Activated CD4-positive, alpha-beta T cell treated with anti-CD3 and anti-CD28 coated beads for 24 hours (primary cell): ENCODE measurements around the gene TLE3.

ENCODE experiments used
- DNase-seq, 2 donors: peaks; one replicate each; pipeline ENCODE4 v3.0.0-alpha.2; 2020; ENCODE audit warnings: low read depth in 2 of 2

TLE3 gene

DNA sequence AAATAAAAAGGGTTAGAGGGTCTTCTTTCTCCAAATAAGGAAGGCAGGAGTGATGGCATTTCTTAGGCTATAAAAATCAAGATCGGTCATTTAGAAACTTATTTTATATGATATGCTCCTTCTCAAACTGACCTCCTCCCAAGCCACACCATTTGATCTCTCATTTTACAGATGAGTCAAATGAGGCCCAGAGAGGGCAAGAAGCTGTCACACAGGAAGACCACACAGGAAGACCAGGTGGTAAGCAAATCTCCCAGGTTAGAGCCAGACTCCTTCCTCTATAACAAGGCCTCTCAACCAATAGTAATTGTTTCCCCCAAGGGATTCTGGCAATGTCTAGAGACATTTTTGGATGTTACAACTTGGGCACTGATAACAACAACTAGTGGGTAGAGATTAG is 13.8 kb downstream of the TLE3 start:
- DNase-seq: no peak

DNA sequence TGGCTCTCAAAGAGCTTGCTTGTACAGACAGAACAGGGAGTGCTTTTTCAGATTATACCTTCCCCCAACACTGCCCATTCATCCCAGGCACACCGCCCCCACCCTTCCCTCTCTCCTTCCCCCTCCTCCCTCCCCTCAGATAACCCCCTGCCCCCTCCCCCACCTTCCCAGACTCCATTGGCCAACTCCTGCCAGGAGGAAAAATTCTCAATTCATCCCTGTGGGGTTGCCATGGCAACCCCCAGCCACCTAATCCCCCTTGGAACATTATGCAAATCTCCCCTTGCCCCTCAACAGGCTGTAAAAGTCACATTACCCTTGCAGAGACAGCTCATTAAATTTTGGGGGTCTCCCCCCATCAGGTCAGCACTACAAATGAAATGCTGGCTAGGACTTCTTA is 14.3 kb downstream of the TLE3 start:
- no peak for DNase-seq

DNA sequence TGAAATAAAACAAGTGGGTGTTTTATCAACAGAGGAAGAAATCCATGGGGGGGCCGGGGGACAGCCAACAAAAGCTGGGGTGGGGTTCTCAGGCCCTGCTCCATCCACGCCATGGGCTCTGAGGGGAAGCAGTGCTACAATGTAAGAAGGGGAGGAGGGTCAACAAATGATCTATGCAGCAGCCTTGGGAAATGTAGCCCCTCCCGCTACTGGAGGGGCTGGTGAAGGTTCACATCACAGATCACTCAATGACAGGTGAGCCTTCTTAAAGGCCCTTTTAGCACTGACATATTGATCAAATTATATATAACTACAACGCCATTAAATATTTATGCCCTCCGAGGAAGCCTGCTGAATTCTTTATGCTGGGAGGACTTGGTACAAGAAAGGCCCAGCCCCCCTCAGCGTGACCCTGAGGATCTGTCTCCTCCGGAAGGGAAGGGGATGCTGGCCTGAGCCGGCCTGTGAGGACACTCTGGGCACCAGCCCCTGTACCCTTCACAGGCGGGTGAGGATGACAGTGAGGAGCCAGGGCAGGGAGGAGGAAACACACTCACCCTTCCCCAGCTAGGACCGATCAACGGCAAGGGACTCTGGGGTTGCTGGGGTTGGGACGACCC is 15.3 kb downstream of the TLE3 start:
- no peak for DNase-seq

DNA sequence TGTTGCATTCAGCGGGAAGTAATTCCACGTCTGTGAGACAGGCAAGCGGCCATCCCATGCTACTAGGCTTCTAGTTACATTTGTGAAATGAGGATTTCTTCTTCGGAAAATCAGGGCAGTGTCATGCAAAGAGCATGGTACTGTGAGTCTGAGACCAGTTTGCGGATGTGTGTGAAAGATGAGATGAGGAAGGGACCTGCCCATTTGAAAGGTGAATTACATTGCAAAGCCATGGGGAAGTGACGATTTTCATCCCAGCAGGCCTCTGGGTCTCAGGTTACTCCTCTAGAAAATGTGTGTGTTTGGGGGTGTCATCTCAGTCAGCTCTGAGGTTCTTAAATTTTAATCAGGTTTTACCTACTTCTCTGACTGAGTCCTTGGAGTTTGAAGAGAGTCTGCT is 16.1 kb downstream of the TLE3 start:
- DNase-seq: no peak

DNA sequence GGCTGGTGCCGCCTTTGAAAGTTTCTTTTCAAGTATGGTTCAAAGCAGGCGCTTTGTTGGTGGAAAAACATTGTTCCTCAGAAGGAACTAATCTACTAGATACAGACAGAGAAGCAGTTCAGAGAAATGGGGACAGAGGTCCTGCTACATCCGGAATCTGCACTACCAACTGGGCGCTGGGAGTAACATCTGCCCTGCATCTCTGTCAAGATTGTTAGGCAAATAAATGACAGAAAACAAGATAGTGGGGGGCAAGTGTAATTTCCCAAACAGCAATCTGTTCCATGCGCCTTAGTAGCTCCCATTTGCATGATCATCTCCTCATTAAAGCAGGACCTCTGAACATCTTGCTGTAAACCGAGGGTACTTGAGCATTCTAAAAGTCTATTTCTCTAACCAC is 17.4 kb downstream of the TLE3 start:
- no peak for DNase-seq

DNA sequence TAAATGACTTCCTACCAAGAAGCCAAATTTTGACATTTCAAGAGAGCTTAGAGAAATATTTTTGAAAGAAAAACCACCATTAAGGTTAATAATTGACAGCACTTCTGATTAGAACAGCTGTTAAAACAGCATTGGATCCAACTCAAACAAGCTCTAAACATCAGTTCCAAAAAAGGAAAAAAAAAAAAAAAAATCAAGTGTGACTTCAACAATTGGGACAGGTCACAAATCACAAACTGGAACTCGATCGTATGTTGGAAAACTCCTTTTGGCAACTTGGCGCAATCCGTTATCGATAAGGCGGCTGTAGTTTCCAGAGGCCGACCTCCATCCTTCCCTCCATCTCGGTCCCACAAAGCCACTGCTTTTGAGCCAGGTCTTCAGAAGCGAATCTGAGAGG is 17.8 kb downstream of the TLE3 start:
- no peak for DNase-seq

DNA sequence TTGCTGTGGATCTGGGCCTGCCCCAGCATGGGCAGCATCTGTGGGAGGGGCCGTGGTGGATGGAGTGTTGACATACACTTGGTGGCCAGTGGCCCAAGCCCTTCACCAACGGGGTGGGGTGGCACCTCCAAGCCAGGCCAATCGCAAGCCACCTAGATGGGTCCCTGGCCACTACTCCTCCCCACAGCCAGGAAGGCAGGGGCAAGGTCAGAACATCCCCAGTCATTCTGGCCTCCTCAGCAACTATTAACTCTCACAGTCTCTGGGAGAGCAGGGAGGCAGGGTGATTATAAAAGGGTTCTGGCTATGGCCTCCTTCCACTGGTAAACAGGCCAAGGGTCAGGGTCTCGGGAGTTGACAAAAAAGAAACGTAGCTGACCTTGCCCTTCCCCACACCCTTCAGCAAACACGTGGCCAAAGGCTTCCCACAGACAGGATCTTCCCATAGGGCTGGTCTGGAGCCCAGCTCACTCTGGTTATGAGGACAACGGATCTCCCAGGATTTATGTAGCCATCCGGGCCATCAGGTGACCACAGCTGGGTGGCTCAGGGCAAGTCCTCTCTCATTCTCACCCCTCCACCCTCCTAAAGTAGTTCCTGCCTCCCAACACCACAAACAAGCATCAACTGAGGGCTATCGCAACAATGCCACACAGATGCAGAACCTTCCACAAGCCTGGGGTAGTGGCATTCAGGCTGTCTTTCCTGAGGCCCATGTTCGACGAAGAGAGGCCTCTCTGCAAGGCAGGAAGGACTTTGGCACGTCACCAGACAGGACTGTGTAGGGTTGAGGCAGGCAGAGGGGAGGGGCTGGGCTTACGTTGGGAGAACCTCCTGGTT is 18.9 kb downstream of the TLE3 start:
- DNase-seq: no peak

DNA sequence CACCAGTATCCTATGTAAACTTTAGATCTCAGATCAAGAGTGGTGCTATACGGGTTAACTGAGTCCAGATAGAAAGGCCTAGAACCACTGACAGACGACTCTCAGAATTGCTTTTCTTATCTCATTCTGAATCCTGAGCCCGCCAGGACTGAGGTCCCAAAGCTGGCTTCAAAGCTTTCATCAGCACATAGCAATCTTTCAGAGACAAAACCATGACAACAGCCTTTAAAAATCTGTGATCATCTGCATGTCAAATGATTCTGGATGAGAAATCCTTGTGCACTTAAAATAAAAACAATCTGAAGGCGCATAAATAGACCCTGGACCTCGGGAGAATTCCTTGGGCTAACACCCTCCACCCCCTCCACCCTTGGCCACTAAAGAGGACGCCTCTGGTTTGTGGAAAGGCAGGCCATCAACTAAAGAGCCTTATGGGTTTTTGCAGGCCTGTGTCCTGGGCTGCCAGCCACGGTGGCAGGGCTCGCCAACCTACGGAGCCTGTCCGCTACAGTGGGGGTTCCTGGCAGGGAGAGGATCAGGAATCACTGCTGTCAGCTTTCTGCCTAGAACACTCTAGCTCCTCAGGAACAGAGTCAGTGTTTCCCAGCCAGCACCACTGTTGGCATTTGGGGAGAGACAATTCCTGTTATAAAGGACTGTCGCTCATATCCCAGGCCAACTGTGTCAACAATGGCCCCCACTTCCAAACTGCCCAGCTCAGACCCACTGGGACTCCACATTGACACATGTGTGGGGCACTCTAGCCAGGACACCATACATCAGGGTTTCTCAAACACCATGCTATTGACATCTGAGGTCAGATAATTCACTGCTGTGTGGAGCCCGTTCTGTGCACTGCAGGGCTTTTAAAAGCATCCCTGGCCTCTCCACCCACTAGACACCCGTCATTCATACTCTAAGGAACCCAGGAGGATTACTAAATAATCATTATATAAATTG is 20.2 kb downstream of the TLE3 start:
- DNase-seq: no peak

DNA sequence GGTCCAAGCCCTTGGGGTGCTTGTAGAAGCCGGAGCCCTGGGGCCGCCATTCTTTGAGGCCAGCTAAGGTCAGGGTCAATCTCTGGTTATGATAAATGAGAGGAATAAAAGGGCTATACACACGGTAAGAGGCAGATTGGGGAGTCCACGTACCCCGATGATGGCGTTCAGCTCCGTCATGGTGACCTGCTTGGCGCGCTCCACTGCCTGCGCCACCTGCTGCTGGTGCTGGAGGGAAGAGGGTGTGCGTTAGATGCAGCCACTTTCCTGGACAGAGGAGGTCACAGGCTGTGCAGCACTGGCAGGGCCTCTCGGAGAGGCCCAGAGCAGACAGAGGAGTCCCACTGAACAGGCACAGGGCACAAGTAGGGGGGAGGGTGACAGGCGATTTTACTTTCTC is 23.3 kb downstream of the TLE3 start:
- no peak for DNase-seq

DNA sequence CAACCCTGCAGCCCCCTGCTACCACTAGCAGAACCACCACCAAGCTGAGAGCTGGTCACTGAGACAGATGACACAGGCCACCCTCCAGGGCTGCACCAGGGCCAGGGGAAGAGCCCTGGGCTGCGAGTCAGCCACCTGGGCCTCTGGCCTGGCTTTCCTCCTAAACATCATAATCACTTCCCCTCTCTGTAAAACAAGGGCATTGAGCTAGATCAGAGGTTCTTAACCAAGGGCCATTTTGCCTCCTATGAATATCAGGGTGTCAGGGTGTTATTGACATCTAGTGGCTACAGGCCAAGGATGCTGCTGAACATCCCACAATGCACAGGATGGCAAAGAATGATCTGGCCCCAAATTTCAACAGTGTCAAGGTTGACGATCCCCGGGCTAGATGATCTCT is 25.2 kb downstream of the TLE3 start:
- no peak for DNase-seq

DNA sequence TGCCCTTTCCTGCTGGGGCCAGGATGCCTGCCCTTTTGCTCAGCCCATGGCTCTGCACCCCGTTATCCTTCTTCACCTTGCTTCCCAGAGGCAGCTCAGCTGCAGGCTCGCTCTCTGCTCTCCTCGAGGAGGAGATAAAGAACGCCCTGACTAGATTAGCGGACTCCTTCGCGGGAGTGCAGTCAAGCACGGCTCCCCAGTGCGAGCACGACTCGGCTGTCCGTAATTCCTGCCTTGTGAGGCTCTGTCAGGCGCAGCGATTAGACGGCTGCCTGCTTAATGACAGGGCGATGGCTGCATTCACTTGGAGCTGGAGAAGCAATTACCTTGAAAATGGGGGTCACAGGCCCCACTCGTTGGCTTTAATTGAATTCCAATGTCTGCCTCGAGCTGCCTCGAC is 25.9 kb downstream of the TLE3 start:
- DNase-seq: no peak

DNA sequence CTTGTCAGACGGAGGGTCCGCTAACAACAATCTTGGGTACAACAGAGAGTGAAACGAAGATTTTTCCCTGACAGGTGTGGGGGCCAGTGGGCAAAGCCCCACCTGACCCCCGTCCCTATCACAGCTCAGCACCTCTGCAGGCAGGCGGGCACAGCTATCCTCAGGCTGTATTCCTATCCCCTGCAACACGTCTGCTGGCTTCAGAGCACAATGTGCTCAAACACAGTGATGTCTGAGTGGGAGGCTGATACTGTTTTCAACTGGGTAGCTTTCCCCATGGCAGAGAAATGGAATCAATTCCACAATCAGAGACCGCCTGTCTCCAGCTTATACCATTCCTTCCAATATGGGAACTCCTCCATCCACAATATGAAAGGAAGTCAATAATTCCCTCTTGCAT is 28.0 kb downstream of the TLE3 start:
- no peak for DNase-seq

DNA sequence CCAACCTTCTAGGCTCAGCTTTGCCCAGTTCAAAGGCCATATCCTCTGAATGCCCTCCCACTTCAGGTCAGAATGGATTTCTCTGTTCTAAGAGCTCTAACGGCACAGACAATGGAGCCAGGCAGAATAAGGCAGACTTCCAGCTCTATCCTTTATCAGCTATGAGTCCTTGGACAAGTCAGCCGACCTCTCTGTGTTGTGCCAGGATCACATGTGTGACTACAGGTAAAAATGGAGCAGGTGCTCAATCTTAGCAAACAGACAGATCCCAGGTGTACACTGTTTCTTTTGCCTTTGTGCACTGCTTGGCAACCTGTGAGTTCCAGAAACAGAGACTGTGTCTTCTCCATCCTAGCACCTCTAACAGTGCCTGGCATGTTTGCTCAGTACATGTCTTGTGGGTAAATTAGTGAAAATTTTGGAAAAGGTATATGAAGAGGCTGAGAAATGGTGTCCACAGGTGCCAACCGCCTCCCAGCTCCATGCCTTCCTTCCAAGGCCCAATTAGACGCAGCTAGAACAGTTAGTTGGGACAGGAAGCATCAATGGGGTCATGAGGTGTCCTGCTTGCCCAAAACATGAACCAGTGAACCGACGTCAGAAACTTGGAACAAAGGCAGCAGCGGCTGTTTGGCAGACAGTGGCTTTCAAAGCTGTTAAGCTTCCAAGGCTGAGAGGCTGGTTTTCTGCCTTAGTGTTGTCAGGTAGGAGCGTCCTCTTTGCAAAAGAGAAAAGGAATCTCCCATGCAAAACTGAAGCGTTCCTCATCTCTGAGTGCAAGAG is 28.7 kb downstream of the TLE3 start:
- DNase-seq: no peak

DNA sequence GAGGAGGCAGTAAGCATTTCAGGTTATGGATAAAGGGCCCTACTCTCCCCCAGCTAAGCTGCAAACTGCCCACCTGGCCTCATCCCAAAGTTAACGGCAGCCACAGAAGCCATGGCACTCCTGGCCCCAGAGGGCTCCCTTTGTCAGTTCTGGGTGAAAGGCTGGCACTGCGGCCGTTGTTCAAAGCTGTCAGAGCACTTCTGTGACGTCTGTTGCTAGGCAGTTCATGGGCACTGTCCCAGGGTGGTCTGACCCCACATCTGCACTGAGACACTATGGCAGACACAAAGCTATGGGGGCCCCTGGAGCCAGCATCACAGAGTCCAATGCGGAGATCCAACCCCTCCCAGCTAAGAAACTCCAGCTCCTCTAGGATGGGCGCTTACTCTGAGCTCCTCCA is 30.0 kb downstream of the TLE3 start:
- DNase-seq: no peak

DNA sequence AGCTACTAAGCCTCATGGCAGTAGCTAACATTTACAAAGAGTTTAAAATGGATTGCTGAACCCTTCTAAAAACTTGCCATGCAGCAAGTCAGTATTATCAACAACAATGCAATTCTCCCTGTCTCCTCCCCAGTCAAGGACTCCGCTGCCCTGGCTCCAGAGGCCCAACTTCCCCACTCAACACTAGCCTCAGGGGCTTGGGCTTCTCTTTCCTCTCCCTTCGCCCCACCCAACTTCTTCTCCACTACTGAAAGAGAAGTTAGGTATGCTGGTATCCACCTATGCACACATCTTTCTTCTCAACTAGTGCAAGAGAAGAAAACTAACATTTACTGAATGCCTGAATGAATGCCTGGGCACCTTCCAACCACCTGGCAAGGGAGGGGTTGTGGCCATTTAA is 30.7 kb downstream of the TLE3 start:
- DNase-seq: no peak

DNA sequence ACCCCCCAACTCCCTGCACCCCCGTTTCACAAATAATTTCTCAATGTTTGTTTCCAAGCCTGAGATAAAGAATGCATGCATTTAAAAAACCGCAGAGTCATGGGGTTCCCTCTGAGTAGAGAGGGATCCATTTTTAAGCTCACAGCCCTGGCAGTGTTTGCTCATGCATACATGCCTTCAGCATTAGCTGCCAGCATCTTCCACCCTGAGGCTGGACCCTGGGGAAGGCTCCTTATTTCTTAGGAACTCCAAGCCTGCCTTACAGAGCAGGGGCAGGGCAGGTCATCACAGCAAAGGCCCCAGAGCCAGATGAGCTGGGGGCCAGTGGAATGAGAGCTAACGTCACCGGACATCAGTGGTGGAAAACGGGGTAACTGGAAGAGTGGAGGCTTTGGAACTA is 31.3 kb downstream of the TLE3 start:
- DNase-seq: no peak

DNA sequence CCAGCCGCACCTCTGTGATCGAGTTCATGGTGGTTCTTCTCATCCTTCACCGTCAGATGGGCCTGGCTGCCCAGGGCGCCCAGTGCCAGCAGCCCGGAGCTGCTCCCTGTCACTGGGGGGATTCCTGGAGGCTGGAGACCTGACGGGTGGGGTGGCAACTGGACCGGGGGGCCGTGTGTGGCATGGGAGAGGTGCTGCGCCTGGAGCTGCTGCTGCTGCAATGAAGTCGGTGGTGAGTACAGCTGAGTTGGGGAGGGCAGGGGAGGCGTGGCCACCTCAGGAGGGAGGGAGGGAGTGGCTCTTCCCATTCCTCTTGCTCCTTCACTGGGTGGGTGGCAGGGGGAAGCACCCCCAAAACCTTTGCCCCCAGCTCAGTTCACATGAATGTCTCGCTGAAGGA is 31.7 kb downstream of the TLE3 start:
- no peak for DNase-seq

DNA sequence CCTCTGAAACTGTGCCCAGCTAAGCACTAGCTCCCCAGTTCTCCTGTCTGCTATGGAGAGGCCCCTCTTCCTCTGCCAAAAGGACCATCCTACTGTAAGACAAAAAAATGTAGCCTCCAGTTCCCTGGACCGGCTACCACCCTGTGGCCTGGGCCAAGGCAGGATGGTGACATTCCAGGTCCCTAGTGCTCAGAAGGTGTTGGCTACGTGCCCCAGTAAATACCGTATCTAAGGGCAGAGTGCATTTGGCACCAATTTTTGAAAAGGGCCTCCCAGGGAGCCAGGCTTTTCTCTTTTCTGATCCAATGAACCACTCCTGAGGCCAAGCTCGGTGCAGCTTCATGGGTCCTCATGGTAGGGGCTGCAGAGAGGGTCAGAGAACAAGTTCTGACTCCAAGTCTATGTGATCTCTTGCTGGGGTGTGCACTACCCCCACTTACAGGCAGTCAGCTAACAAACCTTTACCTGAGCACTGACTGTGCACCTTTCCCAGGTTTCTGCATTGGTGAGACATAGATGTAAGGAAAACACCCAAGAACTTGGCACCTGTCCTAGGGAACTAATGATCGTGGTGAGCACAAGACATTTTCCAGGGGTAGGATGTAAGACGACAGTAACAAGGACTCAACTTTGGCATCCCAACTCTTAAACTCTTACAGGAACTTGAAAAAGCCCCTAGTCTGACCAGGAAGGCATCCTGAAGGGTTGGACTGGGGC is 32.6 kb downstream of the TLE3 start:
- no peak for DNase-seq

DNA sequence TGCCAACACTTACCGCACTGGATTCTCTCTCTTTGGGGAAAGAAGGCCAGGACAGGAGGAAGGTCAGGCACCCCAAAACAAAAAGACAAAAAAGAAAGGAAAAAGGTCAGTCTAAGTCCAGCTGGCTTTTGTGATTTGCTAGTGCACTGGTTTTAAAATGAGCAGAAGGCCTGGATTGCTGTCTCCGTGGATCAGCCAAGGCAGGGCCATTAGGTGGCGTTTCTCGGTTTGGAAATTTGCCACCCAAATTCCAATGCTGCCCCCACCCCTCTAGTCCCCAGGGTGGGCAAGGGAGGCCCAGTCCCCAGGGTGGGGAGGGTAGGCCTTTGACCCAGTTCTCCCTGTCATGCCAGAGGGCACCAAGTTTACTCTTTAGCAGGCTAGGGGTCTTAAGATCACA is 33.3 kb downstream of the TLE3 start:
- no peak for DNase-seq

DNA sequence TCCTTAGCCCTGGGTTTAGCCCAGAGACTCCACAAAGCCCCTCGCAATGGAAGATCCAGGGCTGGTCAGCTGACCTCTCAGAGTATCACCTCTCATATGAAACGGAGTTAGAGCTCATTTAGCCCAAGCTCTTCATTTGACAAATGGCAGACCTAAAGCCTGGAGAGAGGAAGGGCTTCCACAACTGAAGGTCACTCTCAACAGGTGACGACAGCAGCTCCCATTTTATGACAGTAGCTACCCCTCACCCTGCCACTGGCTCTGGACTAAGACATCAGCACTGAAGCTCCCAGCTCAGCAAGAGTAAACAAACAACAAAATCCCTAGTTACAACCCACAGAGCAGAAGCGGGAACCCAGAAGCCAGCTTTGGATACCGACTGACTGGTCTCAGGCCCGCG is 33.7 kb downstream of the TLE3 start:
- no peak for DNase-seq

DNA sequence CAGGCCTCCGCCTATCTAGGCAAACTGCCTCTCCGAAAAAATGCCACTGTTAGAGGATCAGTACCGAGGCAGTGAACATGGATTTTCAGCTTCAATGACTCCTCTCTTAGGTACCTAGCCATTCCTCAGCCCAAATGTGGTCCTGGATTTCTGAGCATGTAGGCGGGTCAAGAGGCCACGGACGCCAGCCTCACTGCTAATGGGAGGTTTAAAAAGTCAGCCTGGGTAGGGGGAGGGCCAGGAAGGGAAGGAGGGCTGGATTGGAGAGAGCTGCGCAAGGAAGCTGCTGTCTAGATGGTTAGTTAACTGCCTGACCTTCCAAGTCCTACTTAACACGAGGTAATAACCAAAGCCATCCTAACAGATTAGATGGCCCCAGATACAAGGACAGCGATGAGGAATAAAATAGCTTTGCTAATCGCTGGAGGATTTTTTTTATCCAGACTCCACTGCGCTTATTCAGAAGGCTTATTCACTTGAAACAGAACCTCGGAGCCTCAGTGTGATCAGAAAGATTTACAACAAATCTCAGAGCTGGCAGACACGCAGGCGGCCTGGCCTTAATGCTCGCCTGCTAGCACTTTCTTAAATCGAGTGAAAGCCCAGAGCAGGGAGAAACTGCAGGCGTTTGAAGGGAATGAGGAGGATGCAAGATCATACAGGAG is 34.3 kb downstream of the TLE3 start:
- DNase-seq: no peak
